ENCODE measurements around the gene SUGP1. TPM values are rescaled to one million over a fixed set of nuclear protein-coding genes. Genes with fewer than 3 reads are reported as not detected.

SUGP1 gene
- total and polyA plus RNA-seq, 2 experiments from 2014 or later: 13.1 to 43.7 TPM

DNA sequence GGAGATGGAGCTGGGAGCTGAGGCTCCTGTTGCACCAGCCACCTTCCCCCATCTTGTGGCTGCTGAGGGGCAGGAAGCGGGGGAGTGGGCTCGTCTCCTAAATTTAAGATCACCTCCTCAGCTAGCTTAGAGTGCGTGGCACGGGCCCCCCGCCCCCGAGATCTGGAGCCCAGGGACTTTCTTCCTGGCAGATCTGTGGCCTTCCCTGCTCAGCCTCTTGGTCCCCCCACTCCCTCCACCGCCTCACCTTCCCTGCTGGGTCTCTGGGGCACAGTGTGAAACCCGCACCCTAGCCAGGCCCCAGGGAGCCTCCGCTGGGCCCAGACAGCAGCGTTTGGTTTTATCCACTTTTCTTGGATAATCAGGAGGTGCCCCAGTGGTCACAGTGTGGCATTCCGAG lies 36.2 kb upstream of the SUGP1 start:
- H3K4me3 ChIP-seq: no peak overlapping the region
- no peaks in the 10 kb centered on the region for H3K9me2 ChIP-seq (replicated peaks; ENCODE audit: insufficient read depth)
- no peaks in the 10 kb centered on the region for H4K20me1 ChIP-seq (ENCODE audit: insufficient read depth, poor library complexity, severe bottlenecking)
- no peaks in the 10 kb centered on the region for H3K4me1 ChIP-seq (ENCODE audit: insufficient read depth)
- H3K27ac ChIP-seq: no peak overlapping the region
- no peaks in the 10 kb centered on the region for H3K79me2 ChIP-seq
- no peaks in the 10 kb centered on the region for H3K36me3 ChIP-seq (replicated peaks; ENCODE audit: insufficient read depth, low read depth)
- no peak for DNase-seq (ENCODE audit: low spot score)
- TF ChIP-seq, protein P1, sequence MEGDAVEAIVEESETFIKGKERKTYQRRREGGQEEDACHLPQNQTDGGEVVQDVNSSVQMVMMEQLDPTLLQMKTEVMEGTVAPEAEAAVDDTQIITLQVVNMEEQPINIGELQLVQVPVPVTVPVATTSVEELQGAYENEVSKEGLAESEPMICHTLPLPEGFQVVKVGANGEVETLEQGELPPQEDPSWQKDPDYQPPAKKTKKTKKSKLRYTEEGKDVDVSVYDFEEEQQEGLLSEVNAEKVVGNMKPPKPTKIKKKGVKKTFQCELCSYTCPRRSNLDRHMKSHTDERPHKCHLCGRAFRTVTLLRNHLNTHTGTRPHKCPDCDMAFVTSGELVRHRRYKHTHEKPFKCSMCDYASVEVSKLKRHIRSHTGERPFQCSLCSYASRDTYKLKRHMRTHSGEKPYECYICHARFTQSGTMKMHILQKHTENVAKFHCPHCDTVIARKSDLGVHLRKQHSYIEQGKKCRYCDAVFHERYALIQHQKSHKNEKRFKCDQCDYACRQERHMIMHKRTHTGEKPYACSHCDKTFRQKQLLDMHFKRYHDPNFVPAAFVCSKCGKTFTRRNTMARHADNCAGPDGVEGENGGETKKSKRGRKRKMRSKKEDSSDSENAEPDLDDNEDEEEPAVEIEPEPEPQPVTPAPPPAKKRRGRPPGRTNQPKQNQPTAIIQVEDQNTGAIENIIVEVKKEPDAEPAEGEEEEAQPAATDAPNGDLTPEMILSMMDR (IDR thresholded peaks at IDR 0.05; ENCODE audit: poor library complexity): no peak
- TF ChIP-seq EZH2phosphoT487 (IDR thresholded peaks at IDR 0.05; ENCODE audit: low read depth, severe bottlenecking, unreplicated experiment) (no peak), EZH2 (IDR thresholded peaks at IDR 0.05; ENCODE audit: borderline replicate concordance) (no peak)
- WGBS (ENCODE audit: low lambda C conversion rate, missing lambda C conversion rate): 96% methylated on average over 11 of the region's 11 CpGs
- no peak overlapping the region for H2AFZ ChIP-seq
- no peaks in the 10 kb centered on the region for H3K9me3 ChIP-seq (ENCODE audit: low read depth)
- no peaks in the 10 kb centered on the region for H3K27me3 ChIP-seq
- H3K4me2 ChIP-seq: no peak overlapping the region

DNA sequence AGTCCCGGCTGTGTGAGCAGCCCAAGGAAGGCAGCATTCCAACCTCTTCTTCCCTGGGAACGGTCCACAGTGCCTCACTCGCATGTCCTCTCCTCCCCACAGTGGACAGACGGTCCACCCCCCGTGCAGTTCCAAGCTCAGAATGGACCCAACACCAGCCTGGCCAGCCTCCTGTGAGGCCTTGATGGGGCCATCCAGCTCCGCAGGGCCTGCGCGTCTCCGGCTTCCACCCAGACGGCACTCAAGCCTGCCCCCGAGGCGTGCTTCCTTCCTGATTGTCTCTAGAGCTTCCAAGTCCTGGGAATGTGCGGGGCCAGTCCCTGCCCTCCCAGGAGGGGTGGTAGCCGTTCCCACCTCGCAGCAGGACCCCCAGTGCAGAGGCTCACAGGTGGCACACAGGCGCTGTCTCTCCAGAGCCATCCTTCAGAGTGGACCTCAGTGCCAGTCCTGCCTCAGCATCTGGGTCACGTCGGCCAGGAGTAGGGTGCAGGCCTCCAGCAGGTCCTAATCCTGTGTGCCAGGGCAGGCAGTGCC lies 35.4 kb upstream of the SUGP1 start:
- H3K36me3 ChIP-seq (replicated peaks; ENCODE audit: insufficient read depth, low read depth): no peaks in the 10 kb centered on the region

DNA sequence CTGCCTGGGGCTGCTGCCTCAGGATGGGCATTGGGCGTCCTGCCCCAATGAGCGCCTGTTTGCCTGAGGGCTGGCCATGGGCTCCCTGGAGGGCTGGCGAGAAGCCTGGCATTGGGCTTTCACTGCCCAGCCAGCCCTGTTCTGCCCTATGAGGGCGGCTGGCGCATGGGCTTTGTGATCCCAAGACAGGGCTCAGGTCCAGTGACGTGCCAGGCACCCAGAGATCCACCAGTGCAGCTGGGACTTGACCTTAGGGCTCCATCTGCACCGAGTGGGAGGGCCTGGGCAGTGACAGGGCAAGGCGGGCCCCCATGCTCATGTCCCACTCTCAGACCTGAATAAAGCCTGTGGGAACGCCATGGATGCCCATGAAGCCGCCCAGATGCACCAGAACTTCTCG lies 34.6 kb upstream of the SUGP1 start:
- Histone ChIP-seq H3K36me3 (replicated peaks; ENCODE audit: insufficient read depth, low read depth) (no peaks in the 10 kb centered on the region), H3K27ac (no peak overlapping the region), H3K4me2 (no peak overlapping the region), H2AFZ (no peak overlapping the region), H4K20me1 (ENCODE audit: insufficient read depth, poor library complexity, severe bottlenecking) (no peaks in the 10 kb centered on the region), H3K27me3 (no peaks in the 10 kb centered on the region), H3K4me1 (ENCODE audit: insufficient read depth) (no peaks in the 10 kb centered on the region), H3K79me2 (no peaks in the 10 kb centered on the region), H3K9me3 (ENCODE audit: low read depth) (no peaks in the 10 kb centered on the region), H3K4me3 (no peak overlapping the region), H3K9me2 (replicated peaks; ENCODE audit: insufficient read depth) (no peaks in the 10 kb centered on the region)
- 97% methylated on average over 11 of the region's 11 CpGs for WGBS (ENCODE audit: low lambda C conversion rate, missing lambda C conversion rate)
- no peak for TF ChIP-seq EZH2phosphoT487 (IDR thresholded peaks at IDR 0.05; ENCODE audit: low read depth, severe bottlenecking, unreplicated experiment)
- TF ChIP-seq, protein P1 (IDR thresholded peaks at IDR 0.05; ENCODE audit: poor library complexity): no peak
- TF ChIP-seq EZH2 (IDR thresholded peaks at IDR 0.05; ENCODE audit: borderline replicate concordance): no peak
- no peak for DNase-seq (ENCODE audit: low spot score)

More for the DNA sequence above, 35.4 kb upstream of the SUGP1 start:
- Histone ChIP-seq H3K4me2 (no peak overlapping the region), H3K9me3 (ENCODE audit: low read depth) (no peaks in the 10 kb centered on the region), H3K27ac (no peak overlapping the region), H4K20me1 (ENCODE audit: insufficient read depth, poor library complexity, severe bottlenecking) (no peaks in the 10 kb centered on the region), H3K4me3 (no peak overlapping the region), H3K79me2 (no peaks in the 10 kb centered on the region), H3K4me1 (ENCODE audit: insufficient read depth) (no peaks in the 10 kb centered on the region), H3K9me2 (replicated peaks; ENCODE audit: insufficient read depth) (no peaks in the 10 kb centered on the region), H3K27me3 (no peaks in the 10 kb centered on the region), H2AFZ (no peak overlapping the region)
- TF ChIP-seq EZH2phosphoT487 (IDR thresholded peaks at IDR 0.05; ENCODE audit: low read depth, severe bottlenecking, unreplicated experiment) (no peak), EZH2 (IDR thresholded peaks at IDR 0.05; ENCODE audit: borderline replicate concordance) (no peak)
- DNase-seq (ENCODE audit: low spot score): no peak
- WGBS (ENCODE audit: low lambda C conversion rate, missing lambda C conversion rate): 94% methylated on average over 18 of the region's 18 CpGs

DNA sequence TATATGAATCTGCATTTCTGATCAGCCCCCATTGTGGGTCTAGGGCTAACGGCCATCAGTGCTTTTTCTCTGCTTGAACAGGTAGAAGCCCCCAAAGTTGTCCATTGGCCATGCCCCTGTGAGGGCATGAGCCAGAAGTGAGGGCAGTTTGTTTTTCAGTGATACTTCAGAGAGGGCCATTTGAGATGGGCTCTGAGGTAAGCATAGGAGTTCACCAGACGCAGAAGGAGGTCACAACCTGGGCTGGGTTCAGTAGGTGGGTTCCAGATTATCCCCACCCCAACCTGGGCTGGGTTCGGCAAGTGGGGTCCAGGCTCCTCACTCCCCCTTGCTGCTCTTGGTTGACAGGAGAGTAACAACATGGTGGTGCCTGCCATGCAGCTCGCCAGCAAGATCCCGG lies 33.7 kb upstream of the SUGP1 start:
- H3K27me3 ChIP-seq: no peaks in the 10 kb centered on the region
- no peak overlapping the region for H3K27ac ChIP-seq
- no peaks in the 10 kb centered on the region for H3K79me2 ChIP-seq
- H3K36me3 ChIP-seq (replicated peaks; ENCODE audit: insufficient read depth, low read depth): no peaks in the 10 kb centered on the region
- no peak for DNase-seq (ENCODE audit: low spot score)
- no peaks in the 10 kb centered on the region for H4K20me1 ChIP-seq (ENCODE audit: insufficient read depth, poor library complexity, severe bottlenecking)
- H2AFZ ChIP-seq: no peak overlapping the region
- H3K9me2 ChIP-seq (replicated peaks; ENCODE audit: insufficient read depth): no peaks in the 10 kb centered on the region
- H3K4me2 ChIP-seq: no peak overlapping the region
- no peak overlapping the region for H3K4me3 ChIP-seq
- WGBS (ENCODE audit: low lambda C conversion rate, missing lambda C conversion rate): 93% methylated on average over 5 of the region's 5 CpGs
- TF ChIP-seq, protein P1 (IDR thresholded peaks at IDR 0.05; ENCODE audit: poor library complexity): no peak
- TF ChIP-seq EZH2 (IDR thresholded peaks at IDR 0.05; ENCODE audit: borderline replicate concordance) (no peak), EZH2phosphoT487 (IDR thresholded peaks at IDR 0.05; ENCODE audit: low read depth, severe bottlenecking, unreplicated experiment) (no peak)
- no peaks in the 10 kb centered on the region for H3K9me3 ChIP-seq (ENCODE audit: low read depth)
- no peaks in the 10 kb centered on the region for H3K4me1 ChIP-seq (ENCODE audit: insufficient read depth)
